Vagina (tissue), 2 donors: Measurements from ENCODE around the gene KIF16B. TPM values are rescaled to one million over a fixed set of nuclear protein-coding genes. Genes with fewer than 3 reads are reported as not detected.

ENCODE experiments used
- DNase-seq, 2 donors: peaks; one replicate each; pipeline ENCODE4 v3.0.0-alpha.2; 2017; ENCODE audit errors: extremely low spot score in 2 of 2
- H3K27ac ChIP-seq: fragments of 200-600 bp; sonication (generic); one replicate; pipeline ENCODE4 v1.5.1; 2019
- H3K27me3 ChIP-seq: fragments of 200-600 bp; sonication (generic); one replicate; pipeline ENCODE4 v1.5.1; 2019
- H3K36me3 ChIP-seq, 2 donors: fragments of 200-600 bp; sonication (generic); one replicate each; pipeline ENCODE4 v1.5.1; 2017 to 2019
- H3K4me1 ChIP-seq: fragments of 200-600 bp; sonication (generic); one replicate; pipeline ENCODE4 v1.5.1; 2019
- H3K4me3 ChIP-seq, 2 donors: fragments of 200-600 bp; sonication (generic); 1 replicate in 1 of 2; 2 replicates in 1 of 2; pipeline ENCODE4 v1.5.1; 2016 to 2019
- H3K9me3 ChIP-seq: fragments of 200-600 bp; sonication (generic); one replicate; pipeline ENCODE4 v1.5.1; 2019
- CTCF ChIP-seq, 3 experiments: fragments of 450-650 bp in 2 of 3; fragments of 200-600 bp in 1 of 3; sonication (generic) in 1 of 3; IDR thresholded peaks; one replicate each; pipeline ENCODE4 v1.5.1; 2017 to 2019; ENCODE audit warnings: antibody characterized with exemption in 3 of 3, mild to moderate bottlenecking in 2 of 3, moderate library complexity in 2 of 3
- POLR2A ChIP-seq, 2 donors: fragments of 450-650 bp; IDR thresholded peaks; one replicate each; pipeline ENCODE4 v1.6.1; 2017; ENCODE audit warnings: antibody characterized with exemption in 2 of 2, mild to moderate bottlenecking in 2 of 2, moderate library complexity in 2 of 2
- POLR2AphosphoS5 ChIP-seq, 2 donors: sonication (generic); formaldehyde crosslinking; IDR thresholded peaks; one replicate each; pipeline ENCODE4 v1.9.0; 2017; ENCODE audit warnings: antibody characterized with exemption in 2 of 2, mild to moderate bottlenecking in 2 of 2, low read depth in 1 of 2; ENCODE audit not compliant: insufficient read depth in 1 of 2
- intact Hi-C: fragments of 100-400 bp; cut with DNase I; formaldehyde crosslinking; loops from one replicate; pipeline ENCODE4 v1.15.1; 2023
- total RNA-seq: library from RNA; depleted of rRNA; stranded (reverse); fragments of >200 nt; gene quantifications from one replicate; pipeline ENCODE4 v1.2.3, GENCODE V29; 2016

The KIF16B gene
- total RNA-seq, 1 donor from 2014 or later, result 27.7 TPM

DNA sequence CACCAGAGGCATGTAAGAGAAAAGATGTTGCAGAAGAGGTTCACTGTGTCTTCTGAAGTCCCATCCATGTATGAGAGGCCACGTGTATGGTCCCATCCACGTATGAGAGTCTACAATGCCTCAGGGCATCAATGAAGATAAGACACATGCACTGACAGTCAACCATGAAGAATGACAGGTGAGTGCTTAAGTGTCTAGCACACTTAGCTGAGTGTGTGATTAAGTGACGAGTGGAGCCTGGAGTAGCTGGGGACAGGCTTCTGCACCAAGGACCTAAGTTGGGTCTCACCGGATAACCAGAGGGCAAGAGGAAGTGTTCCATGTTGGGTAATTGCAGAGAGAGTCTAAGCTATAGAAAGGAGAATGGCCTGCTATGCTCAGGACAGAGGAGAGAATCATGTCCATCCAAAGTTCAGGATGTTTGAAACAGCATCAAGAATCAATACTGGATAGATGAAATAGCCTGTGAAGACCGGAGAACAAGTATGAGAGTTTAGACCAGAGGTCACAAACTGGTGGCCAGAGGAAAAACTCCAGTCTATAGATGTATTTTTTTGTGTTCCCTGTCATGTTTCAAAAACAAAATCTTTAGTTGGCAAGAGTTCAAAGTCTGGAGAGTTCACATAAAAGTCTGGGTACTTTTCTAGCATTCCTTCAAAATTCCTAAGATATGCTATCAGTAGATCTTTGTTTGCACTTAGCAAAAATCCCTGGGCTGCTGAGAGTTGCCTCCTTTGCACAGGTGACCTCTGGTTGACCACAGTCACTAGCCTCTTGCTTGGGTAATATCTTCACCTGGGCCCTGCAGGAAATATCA is 165.8 kb downstream of the KIF16B start:
- Histone ChIP-seq H3K36me3 (peaks cover 0 to 26% of the 10 kb centered on the region in 2 donors), H3K9me3 (peaks cover 6% of the 10 kb centered on the region), H3K4me1 (no peaks in the 10 kb centered on the region), H3K27ac (no peak overlapping the region), H3K4me3 (no peak overlapping the region), H3K27me3 (no peaks in the 10 kb centered on the region)
- intact Hi-C loops, result no loop called here
- TF ChIP-seq POLR2AphosphoS5 (IDR thresholded peaks at IDR 0.05; ENCODE audit: insufficient read depth in 1 of 2, low read depth in 1 of 2) (no peak), CTCF (IDR thresholded peaks at IDR 0.05) (no peak), POLR2A (IDR thresholded peaks at IDR 0.05) (no peak)
- DNase-seq, result no peak

- Histone ChIP-seq H3K4me3 (no peak overlapping the region), H3K36me3 (peaks cover 0 to 16% of the 10 kb centered on the region in 2 donors), H3K27ac (no peak overlapping the region), H3K9me3 (no peaks in the 10 kb centered on the region), H3K27me3 (no peaks in the 10 kb centered on the region), H3K4me1 (no peaks in the 10 kb centered on the region)
- intact Hi-C loops, result no loop called here
- no peak for DNase-seq
- TF ChIP-seq CTCF (IDR thresholded peaks at IDR 0.05) (no peak), POLR2AphosphoS5 (IDR thresholded peaks at IDR 0.05; ENCODE audit: insufficient read depth in 1 of 2, low read depth in 1 of 2) (no peak), POLR2A (IDR thresholded peaks at IDR 0.05) (no peak)
These were observed 168.0 kb downstream of the KIF16B start for GRCh38 chr20:16405254-16405653.

GRCh38 chr20:16404640-16405039 is 168.6 kb downstream of the KIF16B start:
- Histone ChIP-seq H3K4me3 (no peak overlapping the region), H3K27ac (no peak overlapping the region), H3K36me3 (peaks cover 0 to 16% of the 10 kb centered on the region in 2 donors), H3K4me1 (no peaks in the 10 kb centered on the region), H3K9me3 (no peaks in the 10 kb centered on the region), H3K27me3 (no peaks in the 10 kb centered on the region)
- intact Hi-C loops, result no loop called here
- TF ChIP-seq POLR2A (IDR thresholded peaks at IDR 0.05) (no peak), CTCF (IDR thresholded peaks at IDR 0.05) (no peak), POLR2AphosphoS5 (IDR thresholded peaks at IDR 0.05; ENCODE audit: insufficient read depth in 1 of 2, low read depth in 1 of 2) (no peak)
- DNase-seq, result no peak

GRCh38 chr20:16404171-16404570 is 169.1 kb downstream of the KIF16B start:
- no peak for DNase-seq
- no peaks in the 10 kb centered on the region for H3K4me1 ChIP-seq
- H3K4me3 ChIP-seq, result no peak overlapping the region
- TF ChIP-seq POLR2A (IDR thresholded peaks at IDR 0.05), result no peak
- TF ChIP-seq POLR2AphosphoS5 (IDR thresholded peaks at IDR 0.05; ENCODE audit: insufficient read depth in 1 of 2, low read depth in 1 of 2), result no peak
- TF ChIP-seq CTCF (IDR thresholded peaks at IDR 0.05), result no peak
- H3K9me3 ChIP-seq, result no peaks in the 10 kb centered on the region
- H3K27me3 ChIP-seq, result no peaks in the 10 kb centered on the region
- H3K36me3 ChIP-seq, result peaks cover 0 to 16% of the 10 kb centered on the region in 2 donors
- intact Hi-C loops, result no loop called here
- no peak overlapping the region for H3K27ac ChIP-seq

- intact Hi-C loops, result no loop called here
- TF ChIP-seq CTCF (IDR thresholded peaks at IDR 0.05) (no peak), POLR2A (IDR thresholded peaks at IDR 0.05) (no peak), POLR2AphosphoS5 (IDR thresholded peaks at IDR 0.05; ENCODE audit: insufficient read depth in 1 of 2, low read depth in 1 of 2) (no peak)
- no peak for DNase-seq
- Histone ChIP-seq H3K4me1 (peaks cover 17% of the 10 kb centered on the region), H3K36me3 (peaks cover 0 to 5% of the 10 kb centered on the region in 2 donors), H3K9me3 (no peaks in the 10 kb centered on the region), H3K27me3 (no peaks in the 10 kb centered on the region), H3K27ac (no peak overlapping the region), H3K4me3 (no peak overlapping the region)
These were observed 173.0 kb downstream of the KIF16B start for GRCh38 chr20:16400234-16400633.
